Right atrium auricular region (tissue), 2 donors: ENCODE data around the gene OTP. TPM values are rescaled to one million over a fixed set of nuclear protein-coding genes. Genes with fewer than 3 reads are reported as not detected.
"Not testable (repeated sequence)": the region's sequence is repeated elsewhere in the genome, so short reads cannot be mapped to it uniquely, and the experiment has no call there.

Experiments used
- DNase-seq: peaks from one replicate; pipeline ENCODE4 v3.0.0-alpha.2; 2019; ENCODE audit warnings: low spot score
- H3K27ac ChIP-seq, 2 donors: fragments of 200-600 bp; sonication (generic); 1 replicate in 1 of 2; 2 replicates in 1 of 2; pipeline ENCODE4 v1.5.1; 2016 to 2019
- H3K27me3 ChIP-seq, 2 donors: fragments of 200-600 bp; sonication (generic); one replicate each; pipeline versions ENCODE4 v1.5.1 to v1.6.0; 2017 to 2019
- H3K36me3 ChIP-seq: fragments of 200-600 bp; sonication (generic); one replicate; pipeline ENCODE4 v1.5.1; 2016
- H3K4me1 ChIP-seq, 2 donors: fragments of 200-600 bp; sonication (generic); one replicate each; pipeline versions ENCODE4 v1.5.1 to v1.6.0; 2017 to 2019
- H3K4me3 ChIP-seq, 2 donors: fragments of 200-600 bp; sonication (generic); 1 replicate in 1 of 2; 2 replicates in 1 of 2; pipeline ENCODE4 v1.5.1; 2017 to 2019; ENCODE audit warnings: mild to moderate bottlenecking in 1 of 2, moderate library complexity in 1 of 2
- H3K9me3 ChIP-seq, 2 donors: fragments of 200-600 bp; sonication (generic); one replicate each; pipeline ENCODE4 v1.5.1; 2019
- CTCF ChIP-seq, 2 donors: fragments of 200-600 bp; sonication (generic); IDR thresholded peaks; one replicate each; pipeline ENCODE4 v1.5.1; 2019; ENCODE audit warnings: antibody characterized with exemption in 2 of 2
- total RNA-seq, 2 donors: library from RNA; depleted of rRNA; stranded (reverse); fragments of >200 nt; gene quantifications; one replicate each; pipeline ENCODE4 v1.1.0, GENCODE V29; 2016

Gene OTP
- total RNA-seq, 2 donors from 2014 or later: not detected

- Histone ChIP-seq H3K27ac (no peak overlapping the region), H3K4me1 (no peaks in the 10 kb centered on the region), H3K4me3 (no peak overlapping the region), H3K9me3 (peaks cover 0 to 5% of the 10 kb centered on the region in 2 donors), H3K27me3 (no peaks in the 10 kb centered on the region), H3K36me3 (no peaks in the 10 kb centered on the region)
- no peak for DNase-seq
- no peak for TF ChIP-seq CTCF (IDR thresholded peaks at IDR 0.05)
Measured at GRCh38 chr5:77588175-77588574, 50.3 kb downstream of the OTP start.

GRCh38 chr5:77586101-77586500, 52.4 kb downstream of the OTP start:
- no peak overlapping the region for H3K4me3 ChIP-seq
- H3K27me3 ChIP-seq: no peaks in the 10 kb centered on the region
- DNase-seq: no peak
- TF ChIP-seq CTCF (IDR thresholded peaks at IDR 0.05): no peak
- H3K36me3 ChIP-seq: no peaks in the 10 kb centered on the region
- no peaks in the 10 kb centered on the region for H3K4me1 ChIP-seq
- H3K27ac ChIP-seq: no peak overlapping the region
- peaks cover 0 to 8% of the 10 kb centered on the region in 2 donors for H3K9me3 ChIP-seq

- H3K36me3 ChIP-seq, H3K9me3 ChIP-seq, H3K27ac ChIP-seq, DNase-seq, H3K27me3 ChIP-seq, H3K4me3 ChIP-seq, H3K4me1 ChIP-seq: not testable (repeated sequence)
Measured at GRCh38 chr5:77582143-77582542, 56.4 kb downstream of the OTP start.

Other genes starting within 250 kb of the OTP start
- gene WDR41, start 146.4 kb downstream of the OTP start, total RNA-seq: 10 to 100 TPM; 24.6 to 26.1 TPM
- 100 to 1,000 TPM; 113 to 114 TPM for gene TBCA, start 137.6 kb upstream of the OTP start, total RNA-seq